ENCODE data around the gene STON1.
"Not testable (repeated sequence)": the region's sequence is repeated elsewhere in the genome, so short reads cannot be mapped to it uniquely, and the experiment has no call there.

The STON1 gene

GRCh38 chr2:48511849-48512470 lies 18.0 kb upstream of the STON1 start:
- Histone ChIP-seq H3K9me3 (ENCODE audit: low read length) (no peaks in the 10 kb centered on the region), H3K4me1 (ENCODE audit: insufficient read depth, low read length) (peaks cover 12% of the 10 kb centered on the region), H3K4me3 (ENCODE audit: low read length) (no peak overlapping the region), H3K27me3 (ENCODE audit: insufficient read depth, low read length) (no peaks in the 10 kb centered on the region), H3K36me3 (ENCODE audit: insufficient read depth, low read length) (peaks cover 47% of the 10 kb centered on the region), H2AFZ (ENCODE audit: low read depth, low read length) (no peak overlapping the region)

DNA sequence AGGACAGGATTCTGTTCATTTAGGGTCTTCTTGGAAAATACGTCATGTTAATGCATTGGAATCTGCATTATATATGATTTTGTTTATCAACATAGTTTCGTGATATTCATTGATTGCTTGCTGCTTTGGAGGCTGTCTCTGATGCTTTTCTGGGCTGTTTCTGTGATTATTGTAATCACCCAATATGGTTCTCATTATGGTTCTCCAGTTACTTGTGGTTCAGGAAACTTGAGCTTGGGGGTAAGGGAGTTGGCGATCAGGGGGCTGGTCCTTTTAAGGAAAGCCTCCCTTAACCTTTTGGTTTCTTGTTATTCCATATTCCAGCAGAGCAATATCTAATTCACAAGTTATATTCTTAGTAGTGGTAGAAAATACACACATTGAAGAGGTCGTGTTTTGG lies 17.4 kb upstream of the STON1 start:
- Histone ChIP-seq H3K27me3 (ENCODE audit: insufficient read depth, low read length) (no peaks in the 10 kb centered on the region), H3K4me3 (ENCODE audit: low read length) (no peak overlapping the region), H3K36me3 (ENCODE audit: insufficient read depth, low read length) (peaks cover 51% of the 10 kb centered on the region)

DNA sequence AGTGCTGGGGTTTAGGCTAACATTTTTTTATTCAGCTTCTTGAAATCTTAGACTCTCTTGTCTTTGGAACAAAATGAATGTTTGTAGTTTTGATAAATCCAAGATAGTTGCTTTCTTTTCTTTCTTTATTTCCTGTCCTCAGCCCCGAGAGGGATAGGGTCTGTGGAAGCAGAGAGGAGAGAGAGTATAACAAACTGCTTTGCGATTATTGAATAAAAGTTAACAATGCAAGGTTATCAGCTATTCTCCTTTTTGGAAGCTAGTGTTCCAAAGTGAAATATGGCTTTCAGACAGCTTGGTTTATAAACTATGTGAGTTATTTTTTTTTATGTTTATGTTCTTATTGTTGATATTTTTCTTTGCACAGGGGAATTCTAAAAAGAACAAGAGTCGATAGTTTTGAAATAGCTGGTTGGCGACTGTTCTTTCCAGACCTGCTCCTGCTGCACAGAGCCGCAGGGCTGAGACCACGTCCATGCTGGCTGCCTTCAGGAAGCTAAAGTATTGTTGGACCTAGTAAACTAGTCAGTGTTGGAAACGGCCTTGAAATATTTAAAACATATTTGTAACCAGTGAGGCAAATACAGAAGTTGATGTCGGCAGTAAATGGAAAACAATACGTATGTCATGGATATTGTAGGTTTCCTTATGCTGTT lies 15.5 kb upstream of the STON1 start:
- H3K27me3 ChIP-seq (ENCODE audit: insufficient read depth, low read length), result no peaks in the 10 kb centered on the region
- no peak overlapping the region for H3K4me3 ChIP-seq (ENCODE audit: low read length)
- no peaks in the 10 kb centered on the region for H3K9me3 ChIP-seq (ENCODE audit: low read length)
- no peaks in the 10 kb centered on the region for H3K4me1 ChIP-seq (ENCODE audit: insufficient read depth, low read length)
- H3K36me3 ChIP-seq (ENCODE audit: insufficient read depth, low read length), result peaks cover 55% of the 10 kb centered on the region
- H2AFZ ChIP-seq (ENCODE audit: low read depth, low read length), result no peak overlapping the region

More for the DNA sequence above, 17.4 kb upstream of the STON1 start:
- Histone ChIP-seq H3K4me1 (ENCODE audit: insufficient read depth, low read length) (peaks cover 12% of the 10 kb centered on the region), H3K9me3 (ENCODE audit: low read length) (no peaks in the 10 kb centered on the region), H2AFZ (ENCODE audit: low read depth, low read length) (no peak overlapping the region)

DNA sequence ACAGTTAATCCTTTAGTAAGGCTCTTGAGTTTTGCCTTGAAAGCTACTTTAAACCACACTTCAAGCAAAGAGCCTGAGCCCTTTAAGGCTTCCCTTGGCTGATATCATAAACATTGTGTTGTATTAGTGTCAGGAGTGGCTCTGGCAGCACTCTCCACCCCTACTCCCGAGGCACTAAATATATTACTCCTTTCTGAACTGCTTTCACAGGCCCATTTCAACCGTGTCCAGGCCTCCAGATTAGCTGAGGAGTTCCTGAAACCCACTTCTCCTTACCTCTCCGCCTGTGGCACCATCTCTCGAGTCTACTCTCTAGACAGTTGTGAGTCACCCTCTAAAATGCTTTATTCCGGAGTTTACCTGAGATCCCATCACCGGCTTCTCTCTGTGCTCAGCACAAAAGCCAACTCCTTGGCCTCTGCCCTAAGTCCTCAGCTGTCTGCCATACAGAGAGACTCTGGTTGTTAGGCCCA lies 14.4 kb upstream of the STON1 start:
- no peaks in the 10 kb centered on the region for H3K4me1 ChIP-seq (ENCODE audit: insufficient read depth, low read length)
- H3K36me3 ChIP-seq (ENCODE audit: insufficient read depth, low read length), result peaks cover 51% of the 10 kb centered on the region
- no peak overlapping the region for H3K4me3 ChIP-seq (ENCODE audit: low read length)
- no peak overlapping the region for H2AFZ ChIP-seq (ENCODE audit: low read depth, low read length)
- no peaks in the 10 kb centered on the region for H3K9me3 ChIP-seq (ENCODE audit: low read length)
- no peaks in the 10 kb centered on the region for H3K27me3 ChIP-seq (ENCODE audit: insufficient read depth, low read length)

- H3K4me3 ChIP-seq (ENCODE audit: low read length), result no peak overlapping the region
- peaks cover 29% of the 10 kb centered on the region for H3K36me3 ChIP-seq (ENCODE audit: insufficient read depth, low read length)
- H3K4me1 ChIP-seq (ENCODE audit: insufficient read depth, low read length), result no peaks in the 10 kb centered on the region
- H3K9me3 ChIP-seq (ENCODE audit: low read length), result no peaks in the 10 kb centered on the region
- no peaks in the 10 kb centered on the region for H3K27me3 ChIP-seq (ENCODE audit: insufficient read depth, low read length)
- no peak overlapping the region for H2AFZ ChIP-seq (ENCODE audit: low read depth, low read length)
Measured at GRCh38 chr2:48519593-48519992, 10.4 kb upstream of the STON1 start.

DNA sequence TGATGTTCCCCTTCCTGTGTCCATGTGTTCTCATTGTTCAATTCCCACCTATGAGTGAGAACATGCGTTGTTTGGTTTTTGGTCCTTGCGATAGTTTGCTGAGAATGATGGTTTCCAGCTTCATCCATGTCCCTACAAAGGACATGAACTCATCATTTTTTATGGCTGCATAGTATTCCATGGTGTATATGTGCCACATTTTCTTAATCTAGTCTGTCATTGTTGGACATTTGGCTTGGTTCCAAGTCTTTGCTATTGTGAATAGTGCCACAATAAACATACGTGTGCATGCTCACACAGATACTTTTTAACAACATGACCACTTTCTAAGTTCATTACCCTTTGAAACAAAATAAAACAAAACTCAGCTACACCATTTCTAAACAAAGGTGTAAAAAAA lies 5.2 kb upstream of the STON1 start:
- not testable (repeated sequence) for H3K27me3 ChIP-seq (ENCODE audit: insufficient read depth, low read length); H3K4me3 ChIP-seq (ENCODE audit: low read length); H3K36me3 ChIP-seq (ENCODE audit: insufficient read depth, low read length); H2AFZ ChIP-seq (ENCODE audit: low read depth, low read length); H3K9me3 ChIP-seq (ENCODE audit: low read length)
- peaks cover 15% of the 10 kb centered on the region for H3K4me1 ChIP-seq (ENCODE audit: insufficient read depth, low read length)

GRCh38 chr2:48525269-48525943 lies 4.5 kb upstream of the STON1 start:
- no peak overlapping the region for H2AFZ ChIP-seq (ENCODE audit: low read depth, low read length)
- H3K36me3 ChIP-seq (ENCODE audit: insufficient read depth, low read length), result peaks cover 5% of the 10 kb centered on the region
- H3K27me3 ChIP-seq (ENCODE audit: insufficient read depth, low read length), result no peaks in the 10 kb centered on the region
- no peak overlapping the region for H3K4me3 ChIP-seq (ENCODE audit: low read length)
- H3K9me3 ChIP-seq (ENCODE audit: low read length), result no peaks in the 10 kb centered on the region
- H3K4me1 ChIP-seq (ENCODE audit: insufficient read depth, low read length), result peaks cover 16% of the 10 kb centered on the region

- no peaks in the 10 kb centered on the region for H3K27me3 ChIP-seq (ENCODE audit: insufficient read depth, low read length)
- H3K36me3 ChIP-seq (ENCODE audit: insufficient read depth, low read length), result no peaks in the 10 kb centered on the region
- H3K9me3 ChIP-seq (ENCODE audit: low read length), result no peaks in the 10 kb centered on the region
- no peak overlapping the region for H2AFZ ChIP-seq (ENCODE audit: low read depth, low read length)
- H3K4me1 ChIP-seq (ENCODE audit: insufficient read depth, low read length), result peaks cover 29% of the 10 kb centered on the region
- no peak overlapping the region for H3K4me3 ChIP-seq (ENCODE audit: low read length)
Measured at GRCh38 chr2:48527226-48527885, 2.6 kb upstream of the STON1 start.

- H3K27me3 ChIP-seq (ENCODE audit: insufficient read depth, low read length), result no peaks in the 10 kb centered on the region
- H3K4me1 ChIP-seq (ENCODE audit: insufficient read depth, low read length), result peaks cover 29% of the 10 kb centered on the region
- no peaks in the 10 kb centered on the region for H3K9me3 ChIP-seq (ENCODE audit: low read length)
- H3K36me3 ChIP-seq (ENCODE audit: insufficient read depth, low read length), result no peaks in the 10 kb centered on the region
- H3K4me3 ChIP-seq (ENCODE audit: low read length), result no peak overlapping the region
- no peak overlapping the region for H2AFZ ChIP-seq (ENCODE audit: low read depth, low read length)
Measured at GRCh38 chr2:48528431-48528830, 1.5 kb upstream of the STON1 start.

GRCh38 chr2:48529194-48529593 lies 760 bp upstream of the STON1 start:
- Histone ChIP-seq H3K4me1 (ENCODE audit: insufficient read depth, low read length) (peaks cover 29% of the 10 kb centered on the region), H3K9me3 (ENCODE audit: low read length) (no peaks in the 10 kb centered on the region), H3K4me3 (ENCODE audit: low read length) (no peak overlapping the region), H2AFZ (ENCODE audit: low read depth, low read length) (no peak overlapping the region), H3K36me3 (ENCODE audit: insufficient read depth, low read length) (no peaks in the 10 kb centered on the region), H3K27me3 (ENCODE audit: insufficient read depth, low read length) (no peaks in the 10 kb centered on the region)

DNA sequence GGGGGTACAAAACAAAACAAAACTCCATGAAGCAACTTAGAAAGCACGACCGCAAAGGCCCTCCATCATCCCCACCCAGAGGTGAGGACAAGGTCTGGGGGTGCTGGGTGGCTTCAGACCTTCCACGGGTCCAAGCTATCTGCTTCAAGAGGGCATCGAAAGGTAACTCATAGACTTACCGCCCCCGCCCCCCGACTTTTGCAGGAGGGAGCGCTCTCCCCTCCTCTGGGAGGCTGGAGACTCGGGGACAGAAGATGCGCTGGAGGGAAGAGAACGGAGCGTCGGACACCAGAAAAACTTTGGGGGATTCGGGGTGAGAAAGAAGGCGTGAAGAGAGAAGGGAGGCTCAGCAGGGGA lies 300 bp upstream of the STON1 start:
- Histone ChIP-seq H3K9me3 (ENCODE audit: low read length) (no peaks in the 10 kb centered on the region), H3K36me3 (ENCODE audit: insufficient read depth, low read length) (no peaks in the 10 kb centered on the region)

DNA sequence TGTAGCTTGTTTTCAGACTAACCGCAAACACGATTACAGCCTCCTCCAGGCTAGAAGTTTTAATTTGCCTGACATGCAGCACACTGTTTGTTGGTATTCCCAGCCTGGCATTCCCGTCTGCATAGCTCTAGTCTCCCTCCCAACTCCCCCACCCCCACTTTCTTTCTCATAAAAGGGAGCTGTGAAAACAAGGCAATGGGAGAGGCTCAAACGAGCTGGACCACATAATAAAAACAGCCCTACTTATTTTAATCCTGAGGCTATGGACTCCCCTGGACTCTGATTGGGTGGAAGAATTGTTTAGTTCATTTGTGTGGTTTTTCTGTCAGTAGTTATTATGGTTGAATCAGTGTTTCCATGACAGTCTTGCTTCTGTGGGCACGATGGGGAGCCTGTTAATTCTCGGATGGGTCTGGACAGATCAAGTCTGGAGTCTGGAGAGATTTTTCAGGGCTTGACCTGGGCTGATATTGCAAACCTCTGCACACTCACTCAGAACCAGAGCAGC lies 1.2 kb downstream of the STON1 start:
- Histone ChIP-seq H3K36me3 (ENCODE audit: insufficient read depth, low read length) (no peaks in the 10 kb centered on the region), H3K4me3 (ENCODE audit: low read length) (peak overlapping the region; percentile 72)

More for the DNA sequence above, 300 bp upstream of the STON1 start:
- H3K4me1 ChIP-seq (ENCODE audit: insufficient read depth, low read length), result peaks cover 29% of the 10 kb centered on the region
- H3K4me3 ChIP-seq (ENCODE audit: low read length), result peak overlapping the region; percentile 72
- H3K27me3 ChIP-seq (ENCODE audit: insufficient read depth, low read length), result no peaks in the 10 kb centered on the region
- H2AFZ ChIP-seq (ENCODE audit: low read depth, low read length), result no peak overlapping the region

DNA sequence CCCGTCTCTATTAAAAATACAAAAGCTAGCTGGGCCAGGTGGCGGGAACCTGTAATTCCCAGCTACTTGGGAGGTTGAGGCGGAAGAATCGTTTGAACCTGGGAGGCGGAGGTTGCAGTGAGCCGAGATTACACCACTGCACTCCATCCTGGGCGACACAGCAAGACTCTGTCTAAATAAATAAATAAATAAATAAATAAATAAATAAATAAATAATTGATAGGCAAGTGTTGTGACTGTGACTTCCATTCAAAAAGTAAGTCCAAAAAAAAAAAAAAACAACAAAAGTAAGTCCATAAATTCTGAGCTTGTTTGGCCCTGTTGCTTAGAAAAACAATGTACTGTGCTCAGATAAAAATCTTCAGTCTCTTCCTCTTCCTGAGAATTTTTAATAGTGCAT lies 2.2 kb downstream of the STON1 start:
- Histone ChIP-seq H2AFZ (ENCODE audit: low read depth, low read length) (no peak overlapping the region), H3K9me3 (ENCODE audit: low read length) (no peaks in the 10 kb centered on the region), H3K27me3 (ENCODE audit: insufficient read depth, low read length) (no peaks in the 10 kb centered on the region), H3K4me3 (ENCODE audit: low read length) (no peak overlapping the region), H3K36me3 (ENCODE audit: insufficient read depth, low read length) (no peaks in the 10 kb centered on the region), H3K4me1 (ENCODE audit: insufficient read depth, low read length) (peaks cover 28% of the 10 kb centered on the region)

More for the DNA sequence above, 1.2 kb downstream of the STON1 start:
- H3K27me3 ChIP-seq (ENCODE audit: insufficient read depth, low read length), result no peaks in the 10 kb centered on the region
- peaks cover 29% of the 10 kb centered on the region for H3K4me1 ChIP-seq (ENCODE audit: insufficient read depth, low read length)
- peak overlapping the region; percentile 89 for H2AFZ ChIP-seq (ENCODE audit: low read depth, low read length)
- H3K9me3 ChIP-seq (ENCODE audit: low read length), result no peaks in the 10 kb centered on the region
